Heart left ventricle (tissue), 16 donors: Measurements from ENCODE around the gene POLR1A. TPM values are rescaled to one million over a fixed set of nuclear protein-coding genes. Genes with fewer than 3 reads are reported as not detected.

Experiments used
- ATAC-seq, 4 donors: fragments of 200-7000 bp; cut with Tn5 transposase; one replicate each; pipeline ENCODE4 v1.9.1; 2020 to 2022; ENCODE audit warnings: moderate library complexity in 4 of 4, mild to moderate bottlenecking in 3 of 4, moderate number of reproducible peaks in 1 of 4
- DNase-seq, 5 donors: peaks; one replicate each; pipeline ENCODE4 v3.0.0-alpha.2; 2020
- H3K27ac ChIP-seq, 12 donors: fragments of 200-600 bp; sonication (generic) in 4 of 12; one replicate each; pipeline versions ENCODE4 v1.5.0 to v1.8.0; 2016 to 2022; ENCODE audit warnings: mild to moderate bottlenecking in 2 of 12
- H3K27me3 ChIP-seq, 9 donors: fragments of 200-600 bp; sonication (generic) in 2 of 9; one replicate each; pipeline versions ENCODE4 v1.5.1 to v1.8.0; 2016 to 2022; ENCODE audit warnings: mild to moderate bottlenecking in 3 of 9
- H3K36me3 ChIP-seq, 9 donors: fragments of 200-600 bp; sonication (generic) in 2 of 9; one replicate each; pipeline versions ENCODE4 v1.5.0 to v1.8.0; 2018 to 2022; ENCODE audit warnings: mild to moderate bottlenecking in 2 of 9
- H3K4me1 ChIP-seq, 12 donors: fragments of 200-600 bp; sonication (generic) in 4 of 12; one replicate each; pipeline versions ENCODE4 v1.5.0 to v1.8.0; 2016 to 2022; ENCODE audit warnings: mild to moderate bottlenecking in 3 of 12
- H3K4me3 ChIP-seq, 12 donors: fragments of 200-600 bp; sonication (generic) in 4 of 12; one replicate each; pipeline versions ENCODE4 v1.5.0 to v1.8.0; 2017 to 2022; ENCODE audit warnings: mild to moderate bottlenecking in 9 of 12, moderate library complexity in 4 of 12
- H3K9me3 ChIP-seq, 12 donors: fragments of 200-600 bp; sonication (generic) in 4 of 12; one replicate each; pipeline versions ENCODE4 v1.5.0 to v1.8.0; 2016 to 2022; ENCODE audit warnings: mild to moderate bottlenecking in 1 of 12
- CTCF ChIP-seq, 12 donors: fragments of 200-600 bp; sonication (generic) in 4 of 12; IDR thresholded peaks; one replicate each; pipeline versions ENCODE4 v1.5.0 to v1.8.0; 2018 to 2022; ENCODE audit warnings: antibody characterized with exemption in 12 of 12, mild to moderate bottlenecking in 5 of 12
- POLR2A ChIP-seq, 2 donors: fragments of 450-650 bp; IDR thresholded peaks; one replicate each; pipeline ENCODE4 v1.6.1; 2017; ENCODE audit warnings: antibody characterized with exemption in 2 of 2, mild to moderate bottlenecking in 2 of 2, moderate library complexity in 2 of 2
- WGBS, 4 donors: extraction: QIAGEN DNeasy Blood & Tissue Kit in 2 of 4; methylation state at CpG; one replicate each; pipeline versions ENCODE4 v1.1.5 to v1.1.7; 2013 to 2018; 5-methylcytosine and 5-hydroxymethylcytosine counted together
- intact Hi-C, 10 donors: fragments of 100-400 bp; cut with DNase I; formaldehyde crosslinking; loops; one replicate each; pipeline versions ENCODE4 v1.11.1 to v1.14.2; 2022
- polyA plus RNA-seq, 2 donors: library from polyadenylated mRNA; stranded (reverse); fragments of 200-250 nt; gene quantifications; one replicate each; pipeline ENCODE4 v1.2.3, GENCODE V29; 2013
- total RNA-seq, 9 donors: library from RNA; depleted of rRNA in 2 of 9; stranded (reverse); fragments of >200 nt in 2 of 9; fragmentation: NEBNext Ultra II Directional in 3 of 9; extraction: Animal tissue kit (Norgen Biotek cat#: 25700) in 3 of 9; gene quantifications; one replicate each; pipeline versions ENCODE4 v1.1.0 to v1.2.4, GENCODE V29; 2016 to 2023
- donor health status: ischemic (EF 13 %, LVEDD 7.1; RV severe dilation, severe dysfunction).
- donor health status: healthy with polysubstance abuse.
- donor health status: DM: no; HTN: yes; CAD: no.
- donor health status: DM: no; HTN: no; CAD: no.
- donor health status: ischemic (EF 25% LVEDD 6.9; RV normal size, moderate dysfunction).
- donor health status: ischemic (EF 25% LVEDD 5.7; RV mildly dilated, moderate dysfunction).
- donor health status: healthy.
- donor health status: DM: yes; HTN: yes; CAD: no.
- donor health status: ischemic (EF 35%, LVEDD 5.7; RV mildly dilated, moderate dysfunction).
- donor health status: nonischemic (EF 11% LVEDD 7.7; RV severe dilation, severe dysfunction).
- donor health status: DM: yes; HTN: yes; CAD: no.
- donor health status: PGD.
- donor health status: ischemic (EF 29% LVEDD 5.4; RV normal size, mild dysfunction).
- donor health status: nonischemic (EF 23%, LVEDD 6.1; RV moderate dilation, normal function).

The POLR1A gene
- total and polyA plus RNA-seq, 11 donors, result 4.2 to 25.4 (median 17.7) TPM

DNA sequence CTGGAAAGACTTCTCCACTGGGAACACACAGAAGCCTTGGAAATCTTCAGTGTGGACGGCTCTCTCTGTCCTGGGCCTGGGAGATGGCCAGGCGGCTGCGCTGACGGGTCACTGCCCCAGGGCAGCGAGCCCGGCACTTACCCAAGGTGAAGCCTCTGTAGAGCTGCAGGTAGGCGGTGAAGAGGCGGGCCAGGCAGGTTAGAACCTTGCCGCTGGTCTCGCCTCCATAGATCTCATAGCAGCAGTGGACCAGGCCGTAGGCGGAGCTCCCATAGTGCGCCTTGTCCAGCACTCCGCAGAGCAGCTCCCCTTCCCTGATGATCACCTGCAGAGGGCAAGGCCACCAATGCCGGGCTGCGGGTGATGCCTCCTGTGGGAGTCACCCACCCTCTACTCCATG is 53.0 kb downstream of the POLR1A start:
- DNase-seq, result no peak
- WGBS, 4 donors, result 92 to 97% (median 96%) methylated on average over 10 to 16 of the region's 16 CpGs
- H3K4me1 ChIP-seq, result peaks cover 0 to 9% (median 0%) of the 10 kb centered on the region in 12 donors
- H3K27ac ChIP-seq, result no peak overlapping the region
- no peak for TF ChIP-seq CTCF (IDR thresholded peaks at IDR 0.05)
- no peak for TF ChIP-seq POLR2A (IDR thresholded peaks at IDR 0.05)
- no peak for ATAC-seq
- H3K9me3 ChIP-seq, result no peaks in the 10 kb centered on the region
- no peaks in the 10 kb centered on the region for H3K27me3 ChIP-seq
- H3K36me3 ChIP-seq, result peaks cover 2 to 93% (median 72%) of the 10 kb centered on the region in 9 donors
- no peak overlapping the region for H3K4me3 ChIP-seq
- intact Hi-C loops, result no loop called here

GRCh38 chr2:86052265-86052664 is 53.4 kb downstream of the POLR1A start:
- 88 to 96% (median 92%) methylated on average over 6 of the region's 6 CpGs for WGBS, 4 donors
- Histone ChIP-seq H3K4me3 (no peak overlapping the region), H3K4me1 (peaks cover 0 to 14% (median 0%) of the 10 kb centered on the region in 12 donors), H3K36me3 (peaks cover 2 to 93% (median 76%) of the 10 kb centered on the region in 9 donors), H3K27ac (no peak overlapping the region), H3K9me3 (no peaks in the 10 kb centered on the region), H3K27me3 (no peaks in the 10 kb centered on the region)
- no peak for ATAC-seq
- TF ChIP-seq POLR2A (IDR thresholded peaks at IDR 0.05) (no peak), CTCF (IDR thresholded peaks at IDR 0.05) (no peak)
- DNase-seq, result no peak
- intact Hi-C loops, result no loop called here

DNA sequence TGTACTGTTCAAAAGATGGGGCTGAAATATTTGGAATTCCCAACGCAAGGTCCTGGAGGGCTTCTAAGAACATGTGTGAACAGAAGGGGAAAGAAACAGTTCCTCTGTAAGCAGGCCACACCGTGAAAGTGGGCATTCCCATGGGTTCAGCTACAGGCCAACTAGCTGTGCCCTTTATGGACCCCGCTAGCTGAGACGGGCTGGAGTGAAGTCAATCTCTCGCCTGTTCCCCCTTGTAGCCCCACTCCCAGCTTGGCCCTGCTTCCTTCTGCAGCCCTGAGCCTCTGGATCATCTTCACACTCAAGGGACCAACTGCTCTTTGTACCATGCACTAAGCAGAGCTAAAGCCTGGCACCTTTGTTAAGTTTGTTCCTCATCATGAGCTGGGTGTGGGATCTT is 55.4 kb downstream of the POLR1A start:
- Histone ChIP-seq H3K27me3 (no peaks in the 10 kb centered on the region), H3K4me1 (peaks cover 0 to 21% (median 0%) of the 10 kb centered on the region in 12 donors), H3K27ac (no peak overlapping the region), H3K36me3 (peaks cover 2 to 100% (median 90%) of the 10 kb centered on the region in 9 donors), H3K4me3 (no peak overlapping the region), H3K9me3 (no peaks in the 10 kb centered on the region)
- DNase-seq, result no peak
- TF ChIP-seq POLR2A (IDR thresholded peaks at IDR 0.05) (no peak), CTCF (IDR thresholded peaks at IDR 0.05) (no peak)
- 94 to 100% (median 97%) methylated on average over 5 of the region's 5 CpGs for WGBS, 4 donors
- intact Hi-C loops, result no loop called here
- ATAC-seq, result no peak

DNA sequence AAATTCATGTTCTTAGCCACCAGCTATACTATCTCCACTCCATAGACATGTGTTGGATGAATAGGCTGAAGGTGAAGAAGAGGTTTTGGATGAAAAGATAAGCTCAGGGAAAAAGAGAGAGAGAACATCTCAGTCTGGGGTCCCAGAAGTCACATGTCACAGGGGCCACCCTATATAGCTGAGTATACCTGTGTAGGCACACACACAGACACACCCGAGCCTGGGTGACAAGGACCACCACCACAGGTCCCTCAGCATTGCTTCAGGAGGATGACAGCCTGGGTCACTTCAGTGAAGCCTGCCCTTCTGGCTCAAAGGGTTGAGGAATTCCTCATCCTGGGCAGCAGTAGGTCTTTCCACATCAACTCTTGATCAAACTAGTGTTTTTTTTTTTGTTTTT is 56.2 kb downstream of the POLR1A start:
- WGBS, 4 donors, result 93 to 100% (median 97%) methylated on average over 1 of the region's 1 CpG
- Histone ChIP-seq H3K27me3 (no peaks in the 10 kb centered on the region), H3K4me1 (peaks cover 0 to 21% (median 0%) of the 10 kb centered on the region in 12 donors), H3K4me3 (no peak overlapping the region), H3K9me3 (no peaks in the 10 kb centered on the region), H3K36me3 (peaks cover 2 to 100% (median 93%) of the 10 kb centered on the region in 9 donors), H3K27ac (no peak overlapping the region)
- intact Hi-C loops, result no loop called here
- no peak for DNase-seq
- ATAC-seq, result no peak
- no peak for TF ChIP-seq POLR2A (IDR thresholded peaks at IDR 0.05)
- no peak for TF ChIP-seq CTCF (IDR thresholded peaks at IDR 0.05)
